MM.1S (cell line): Measurements from ENCODE around the gene SLC23A1.

Experiments used
- DNase-seq: peaks from one replicate; pipeline ENCODE4 v3.0.0-alpha.2; 2015
- H2AFZ ChIP-seq: fragments of 300-600 bp; sonication (generic); 2 replicates; pipeline ENCODE4 v1.6.0; 2016; ENCODE audit warnings: antibody characterized with exemption, low read length
- H3F3A ChIP-seq: fragments of 300-600 bp; sonication (generic); 2 replicates; pipeline ENCODE4 v1.6.1; 2016; ENCODE audit warnings: mild to moderate bottlenecking, antibody characterized with exemption, low read length, moderate library complexity, mixed read lengths; ENCODE audit not compliant: insufficient read depth
- H3K27ac ChIP-seq: fragments of 300-600 bp; sonication (generic); 2 replicates; pipeline ENCODE4 v1.5.1; 2016; ENCODE audit warnings: mild to moderate bottlenecking, low read length
- H3K27me3 ChIP-seq: fragments of 300-600 bp; sonication (generic); replicated peaks from 2 replicates; pipeline ENCODE4 v1.6.0; 2016; ENCODE audit warnings: low read length; ENCODE audit not compliant: insufficient read depth
- H3K36me3 ChIP-seq: fragments of 300-600 bp; sonication (generic); replicated peaks from 2 replicates; pipeline ENCODE4 v1.6.1; 2016; ENCODE audit warnings: mild to moderate bottlenecking, low read length, mixed read lengths; ENCODE audit not compliant: insufficient read depth
- H3K4me1 ChIP-seq: fragments of 300-600 bp; sonication (generic); 2 replicates; pipeline ENCODE4 v1.6.1; 2016; ENCODE audit warnings: low read length, mixed read lengths
- H3K4me2 ChIP-seq: fragments of 300-600 bp; sonication (generic); 2 replicates; pipeline ENCODE4 v1.6.0; 2016; ENCODE audit warnings: low read depth, low read length
- H3K4me3 ChIP-seq: fragments of 300-600 bp; sonication (generic); 2 replicates; pipeline ENCODE4 v1.5.1; 2016; ENCODE audit warnings: low read length, mixed read lengths
- H3K79me2 ChIP-seq: fragments of 300-600 bp; sonication (generic); 2 replicates; pipeline ENCODE4 v1.6.1; 2016; ENCODE audit warnings: mixed run types, low read length, mixed read lengths
- H3K9ac ChIP-seq: fragments of 300-600 bp; sonication (generic); 2 replicates; pipeline ENCODE4 v1.6.1; 2016; ENCODE audit warnings: low read length, mixed read lengths
- H3K9me2 ChIP-seq: fragments of 300-600 bp; sonication (generic); replicated peaks from 2 replicates; pipeline ENCODE4 v1.6.1; 2016; ENCODE audit warnings: mild to moderate bottlenecking, low read length, mixed read lengths; ENCODE audit not compliant: insufficient read depth
- H3K9me3 ChIP-seq: fragments of 300-600 bp; sonication (generic); replicated peaks from 2 replicates; pipeline ENCODE4 v1.6.1; 2016; ENCODE audit warnings: mild to moderate bottlenecking, low read length, mixed read lengths; ENCODE audit not compliant: insufficient read depth
- H4K20me1 ChIP-seq: fragments of 300-600 bp; sonication (generic); 2 replicates; pipeline ENCODE4 v1.6.1; 2016; ENCODE audit warnings: mild to moderate bottlenecking, low read length, moderate library complexity, mixed read lengths; ENCODE audit not compliant: insufficient read depth
- CTCF ChIP-seq: fragments of 300-600 bp; sonication (generic); IDR thresholded peaks from 2 replicates; pipeline ENCODE4 v1.5.1; 2016; ENCODE audit warnings: antibody characterized with exemption, low read length, mixed read lengths
- EZH2 ChIP-seq: fragments of 300-600 bp; sonication (generic); optimal IDR thresholded peaks from 2 replicates; pipeline ENCODE3; 2017; ENCODE audit warnings: low read depth, mild to moderate bottlenecking, antibody characterized with exemption, low read length, mixed read lengths
- EZH2phosphoT487 ChIP-seq: fragments of 300-600 bp; sonication (generic); IDR thresholded peaks from 2 replicates; pipeline ENCODE4 v1.6.1; 2018; ENCODE audit warnings: antibody characterized with exemption, low read length

Gene SLC23A1

DNA sequence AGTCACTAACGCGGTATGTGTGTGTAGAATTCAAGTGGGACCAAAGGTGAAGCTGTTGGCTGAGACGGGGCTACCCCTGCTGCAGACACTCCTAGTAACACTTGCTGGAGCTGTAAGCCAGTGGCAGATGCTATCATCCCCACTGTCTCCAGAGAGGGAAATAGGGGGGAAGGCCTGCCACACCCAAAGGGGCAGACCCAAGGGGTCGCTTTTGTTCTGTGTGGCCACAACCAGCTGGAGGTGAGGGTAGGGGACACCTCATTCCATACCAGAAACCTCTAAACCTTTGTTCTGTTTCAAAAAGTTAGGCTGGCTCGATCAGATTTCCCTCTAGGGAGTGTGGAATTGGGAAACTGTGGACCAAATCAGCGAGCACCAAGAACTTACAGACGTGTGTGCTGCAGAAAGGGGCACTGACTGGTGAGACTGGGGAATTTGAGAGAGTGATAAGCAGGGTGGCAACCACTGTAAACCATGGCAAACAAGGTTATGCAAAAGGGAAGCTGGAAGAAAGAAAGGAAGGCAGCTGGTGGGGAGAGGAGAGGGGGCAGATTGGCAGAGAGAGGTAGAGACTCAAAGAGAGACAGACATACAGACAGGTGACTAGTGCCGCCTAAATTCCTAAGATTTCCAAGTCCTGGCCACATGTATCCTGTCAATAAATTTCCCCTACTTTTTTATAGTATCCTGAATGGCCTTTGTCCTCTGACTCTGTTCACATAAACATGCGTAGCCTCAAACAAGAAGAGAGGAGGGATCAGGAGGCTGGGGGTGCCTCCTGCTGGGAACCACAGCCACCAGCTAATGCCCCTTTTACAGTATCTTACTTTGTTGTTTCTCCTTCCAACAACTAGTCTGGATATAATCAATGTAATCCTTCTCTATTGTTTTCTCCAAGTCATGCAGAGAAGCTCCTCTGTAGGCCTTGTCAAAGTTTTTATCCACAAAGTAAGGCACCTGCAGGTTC lies 36.4 kb upstream of the SLC23A1 start:
- H3K9me2 ChIP-seq, result no peaks in the 10 kb centered on the region
- H3K27ac ChIP-seq, result no peak overlapping the region
- H3K9me3 ChIP-seq, result no peaks in the 10 kb centered on the region
- no peaks in the 10 kb centered on the region for H3K79me2 ChIP-seq
- H3K36me3 ChIP-seq, result no peaks in the 10 kb centered on the region
- no peaks in the 10 kb centered on the region for H3K27me3 ChIP-seq
- DNase-seq, result no peak
- TF ChIP-seq EZH2phosphoT487 (no peak), CTCF (no peak), EZH2 (no peak)
- no peaks in the 10 kb centered on the region for H4K20me1 ChIP-seq
- no peak overlapping the region for H3K4me3 ChIP-seq
- H2AFZ ChIP-seq, result no peak overlapping the region
- H3K4me2 ChIP-seq, result no peak overlapping the region
- H3K4me1 ChIP-seq, result peaks cover 38% of the 10 kb centered on the region
- H3F3A ChIP-seq, result peaks cover 19% of the 10 kb centered on the region
- H3K9ac ChIP-seq, result no peak overlapping the region

GRCh38 chr5:139418793-139419192 lies 35.7 kb upstream of the SLC23A1 start:
- Histone ChIP-seq H3K79me2 (no peaks in the 10 kb centered on the region), H3K36me3 (no peaks in the 10 kb centered on the region), H2AFZ (no peak overlapping the region), H3K9ac (no peak overlapping the region), H4K20me1 (no peaks in the 10 kb centered on the region), H3K9me2 (no peaks in the 10 kb centered on the region), H3K4me1 (peaks cover 43% of the 10 kb centered on the region), H3F3A (peaks cover 26% of the 10 kb centered on the region), H3K4me3 (no peak overlapping the region), H3K9me3 (no peaks in the 10 kb centered on the region), H3K27me3 (no peaks in the 10 kb centered on the region), H3K4me2 (no peak overlapping the region), H3K27ac (no peak overlapping the region)
- TF ChIP-seq EZH2 (no peak), EZH2phosphoT487 (no peak), CTCF (no peak)
- no peak for DNase-seq

GRCh38 chr5:139417214-139417613 lies 34.1 kb upstream of the SLC23A1 start:
- Histone ChIP-seq H3K4me3 (no peak overlapping the region), H3K4me2 (no peak overlapping the region), H3K36me3 (no peaks in the 10 kb centered on the region), H3K9me3 (no peaks in the 10 kb centered on the region), H4K20me1 (no peaks in the 10 kb centered on the region), H3K9ac (no peak overlapping the region), H3K79me2 (no peaks in the 10 kb centered on the region), H3K9me2 (no peaks in the 10 kb centered on the region), H3K27me3 (no peaks in the 10 kb centered on the region), H2AFZ (no peak overlapping the region), H3K4me1 (peaks cover 57% of the 10 kb centered on the region), H3K27ac (no peak overlapping the region), H3F3A (peaks cover 34% of the 10 kb centered on the region)
- DNase-seq, result no peak
- TF ChIP-seq EZH2 (no peak), EZH2phosphoT487 (no peak), CTCF (no peak)
